Embryonic facial prominence (tissue), 1 donor: ENCODE measurements around the gene ZNF322.

Experiments
- DNase-seq: peaks from one replicate; pipeline ENCODE4 v3.0.0-alpha.2; 2016; ENCODE audit errors: extremely low spot score

The ZNF322 gene

DNA sequence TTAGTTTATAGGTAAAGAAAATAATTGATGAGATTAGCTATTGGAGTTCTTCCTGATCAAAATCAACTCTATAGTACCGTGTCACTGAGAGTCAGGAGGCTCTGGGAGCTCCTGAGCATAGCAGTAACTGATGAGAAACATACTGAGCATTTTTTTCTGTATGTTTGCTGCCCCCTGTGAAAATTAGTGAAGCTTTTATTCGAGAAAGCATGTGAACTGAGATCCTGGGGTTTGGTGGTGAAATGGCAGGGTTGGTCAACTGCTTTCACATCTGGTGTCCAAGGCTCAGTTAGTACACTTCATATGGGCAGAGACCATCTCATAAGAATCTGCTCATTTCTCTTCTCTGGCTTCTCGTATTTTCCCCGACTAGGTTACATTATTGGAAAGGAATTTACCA, 66.9 kb downstream of the ZNF322 start:
- DNase-seq: no peak

DNA sequence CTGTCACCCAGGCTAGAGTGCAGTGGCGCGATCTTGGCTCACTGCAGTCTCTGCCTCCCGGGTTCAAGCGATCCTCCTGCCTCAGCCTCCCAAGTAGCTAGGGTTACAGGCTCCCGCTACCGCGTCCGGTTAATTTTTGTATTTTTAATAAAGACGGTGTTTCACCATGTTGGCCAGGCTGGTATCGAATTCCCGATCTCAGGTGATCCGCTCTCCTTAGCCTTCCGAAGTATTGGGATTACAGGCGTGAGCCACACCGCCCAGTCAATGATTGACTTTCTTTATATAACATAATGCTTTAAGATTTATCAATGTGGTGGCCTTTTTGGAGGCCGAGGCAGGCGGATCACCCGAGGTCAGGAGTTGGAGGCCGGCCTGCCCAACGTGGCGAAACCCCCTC, 70.6 kb downstream of the ZNF322 start:
- DNase-seq: no peak
